Activated CD4-positive, alpha-beta T cell treated with anti-CD3 and anti-CD28 coated beads for 1 hour (primary cell): ENCODE measurements around the gene ITK.

Experiments
- DNase-seq: peaks from one replicate; pipeline ENCODE4 v3.0.0-alpha.2; 2020

ITK gene

GRCh38 chr5:157252711-157253465 lies 72.2 kb downstream of the ITK start:
- no peak for DNase-seq

DNA sequence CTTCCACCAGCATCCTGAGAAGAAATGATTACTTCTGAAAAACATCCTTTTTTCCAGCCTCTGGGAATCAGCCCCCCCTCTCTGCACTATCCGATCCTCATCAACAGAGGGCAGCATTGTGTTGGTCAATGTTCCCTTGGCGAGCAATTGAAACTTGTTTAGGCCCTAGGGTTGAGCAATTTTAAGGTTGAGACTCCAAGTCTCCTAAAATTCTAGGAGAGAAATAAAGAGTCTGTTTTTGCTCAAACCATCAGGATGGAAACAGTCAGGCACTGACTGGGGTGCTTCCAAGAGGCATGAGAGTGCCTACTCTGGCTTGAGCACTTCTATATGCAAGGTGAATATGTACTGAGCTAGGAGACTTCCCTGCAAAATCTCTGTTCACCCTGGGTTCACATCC lies 72.9 kb downstream of the ITK start:
- DNase-seq = no peak

DNA sequence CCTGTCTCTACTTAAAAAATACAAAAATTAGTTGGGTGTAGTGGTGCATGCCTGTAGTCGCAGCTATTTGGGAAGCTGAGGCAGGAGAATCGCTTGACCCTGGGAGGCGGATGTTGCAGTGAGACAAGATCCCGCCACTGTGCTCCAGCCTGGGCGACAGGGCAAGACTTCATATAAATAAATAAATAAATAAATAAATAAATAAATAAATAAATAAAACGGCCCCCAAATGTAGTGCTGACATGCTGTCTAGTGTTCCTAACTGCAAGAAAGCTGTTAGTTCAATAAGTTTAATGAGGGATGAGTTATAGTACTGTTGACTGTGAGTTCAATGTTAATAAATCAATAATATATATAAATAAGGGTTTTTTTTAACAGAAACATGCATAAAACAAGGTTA lies 77.8 kb downstream of the ITK start:
- DNase-seq = no peak

DNA sequence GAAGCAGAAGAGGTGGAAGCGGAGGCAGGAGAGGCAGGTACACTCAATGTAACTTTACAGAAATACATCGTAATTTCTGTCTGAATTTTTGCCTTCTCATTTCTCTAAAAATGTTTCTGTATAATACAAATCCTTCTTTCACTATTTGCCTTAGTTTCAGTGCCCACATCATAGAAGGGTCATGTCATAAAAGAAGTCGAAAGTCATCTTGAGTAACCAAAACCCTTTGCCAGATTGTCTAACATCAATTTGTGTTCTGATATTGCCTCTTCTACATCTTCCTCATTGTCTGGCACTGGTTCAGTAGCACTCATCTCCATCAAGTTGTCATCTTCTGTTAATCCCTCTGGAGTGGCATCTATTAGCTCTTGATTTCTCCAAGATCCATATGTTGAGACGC lies 79.1 kb downstream of the ITK start:
- no peak for DNase-seq

- DNase-seq = no peak
Observed at GRCh38 chr5:157263496-157264090, 83.0 kb downstream of the ITK start.

DNA sequence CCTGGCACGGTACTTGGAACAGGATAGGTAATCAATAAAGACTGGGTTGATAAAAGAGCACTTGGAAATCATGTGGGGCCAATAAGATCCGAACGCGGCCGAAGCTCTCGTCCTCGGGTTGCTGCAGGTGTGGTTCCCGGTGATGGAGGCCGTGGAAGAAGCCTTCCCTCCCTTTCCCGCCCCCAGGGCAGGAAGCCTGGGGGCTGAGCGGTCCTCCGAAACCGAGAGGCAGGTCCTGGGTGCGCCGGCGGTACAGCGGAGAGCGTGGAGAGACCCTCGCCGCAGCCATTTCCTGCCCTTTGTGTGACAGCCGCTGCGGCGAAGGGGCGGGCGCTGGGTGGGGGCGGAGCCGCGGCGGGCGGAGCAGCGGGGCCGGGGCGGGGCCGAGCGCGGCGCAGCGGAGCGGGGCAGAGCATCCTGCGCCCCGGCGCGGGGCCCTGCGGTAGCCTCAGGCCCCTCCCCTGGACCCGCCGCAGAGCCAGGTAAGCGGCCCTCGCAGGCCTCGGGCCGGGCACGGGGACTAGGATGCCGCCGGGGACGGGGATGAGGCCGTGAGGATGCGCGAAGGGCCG lies 85.2 kb downstream of the ITK start, which contains the start of gene CYFIP2:
CYFIP2 (plus strand) TSS at position 410 of the 572 bp plus-strand sequence. CDS start 19,239 bp downstream, outside the sequence.
- DNase-seq = peak; percentile 73

DNA sequence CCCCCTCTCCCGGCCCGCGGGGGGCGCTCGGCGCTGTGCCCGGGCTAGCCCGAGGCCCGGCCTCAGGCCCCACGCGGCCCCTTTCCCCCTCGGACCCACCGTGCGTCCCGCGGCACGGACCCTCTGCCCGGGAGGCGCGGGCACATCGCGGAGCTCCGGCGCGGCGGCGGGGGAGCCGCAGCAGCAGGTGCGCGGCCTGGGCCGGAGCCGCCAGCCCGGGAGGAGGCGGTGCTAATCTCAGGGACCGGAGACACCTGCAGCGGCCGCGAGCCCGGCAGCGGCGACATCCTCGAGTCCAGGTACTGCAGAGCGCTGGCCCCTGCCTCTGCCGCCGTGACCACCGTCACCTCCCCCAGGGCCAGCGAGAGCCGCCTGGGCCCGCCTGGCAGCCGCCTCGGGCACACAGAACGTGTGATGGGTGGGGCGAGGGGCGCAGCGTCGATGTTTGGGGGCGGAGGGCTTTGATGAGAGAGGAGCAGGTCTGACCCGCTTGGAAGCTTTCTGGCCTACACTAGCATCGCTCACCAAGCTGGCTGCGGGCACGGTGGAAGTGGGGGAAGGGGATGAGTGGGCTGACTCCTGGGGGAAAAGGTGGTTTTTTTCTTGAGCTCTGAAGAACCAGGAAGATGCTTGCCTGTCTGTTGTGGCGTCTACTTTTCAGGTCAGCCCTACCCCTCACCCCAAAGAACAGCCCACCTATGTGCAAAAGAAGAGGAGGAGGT lies 85.8 kb downstream of the ITK start:
- no peak for DNase-seq

DNA sequence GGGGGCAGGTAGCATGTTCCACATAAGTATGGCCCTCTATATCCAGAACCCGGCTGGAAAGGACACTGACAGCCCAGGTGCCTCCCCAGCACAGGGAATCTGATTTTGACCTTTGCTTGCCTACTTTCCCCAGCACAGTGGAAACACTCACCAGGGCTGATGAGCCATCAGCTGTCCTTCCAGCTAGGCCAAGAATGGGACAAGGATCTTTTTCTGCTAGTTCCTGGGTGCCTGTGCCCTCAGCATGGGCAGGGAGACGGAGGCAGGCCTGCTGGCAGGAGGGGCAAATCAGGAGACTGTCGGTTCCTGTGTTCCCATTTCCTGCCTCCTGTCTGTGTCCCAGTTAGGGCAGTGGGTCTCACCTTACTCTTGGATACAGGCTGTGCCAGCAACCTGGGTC lies 86.4 kb downstream of the ITK start:
- DNase-seq = no peak

GRCh38 chr5:157267761-157268480 lies 87.3 kb downstream of the ITK start:
- no peak for DNase-seq

DNA sequence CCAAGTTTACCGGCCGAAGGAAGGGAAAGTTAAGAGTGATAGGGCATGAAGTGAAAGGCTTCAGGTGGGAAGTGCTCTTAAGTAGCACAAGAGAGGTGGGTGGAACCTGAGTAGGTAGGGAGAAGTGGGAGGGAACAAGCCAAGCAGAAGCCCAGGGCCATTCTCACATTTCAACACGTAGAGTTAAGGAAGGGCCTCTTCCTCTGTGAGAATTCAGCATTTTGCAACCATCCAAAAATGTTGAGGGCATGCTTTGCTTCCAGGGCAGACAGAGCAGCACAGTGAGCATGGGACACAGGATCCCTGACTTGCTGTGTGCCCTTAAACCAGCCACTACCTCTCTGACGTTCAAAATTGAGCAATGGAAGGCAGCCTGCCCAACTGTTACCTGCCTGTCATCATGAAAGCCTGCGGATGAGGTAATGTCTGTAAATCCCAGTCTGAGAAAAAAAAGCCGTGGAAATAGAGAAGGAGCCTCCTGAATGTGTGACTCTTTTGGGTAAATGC lies 88.6 kb downstream of the ITK start:
- DNase-seq = no peak

DNA sequence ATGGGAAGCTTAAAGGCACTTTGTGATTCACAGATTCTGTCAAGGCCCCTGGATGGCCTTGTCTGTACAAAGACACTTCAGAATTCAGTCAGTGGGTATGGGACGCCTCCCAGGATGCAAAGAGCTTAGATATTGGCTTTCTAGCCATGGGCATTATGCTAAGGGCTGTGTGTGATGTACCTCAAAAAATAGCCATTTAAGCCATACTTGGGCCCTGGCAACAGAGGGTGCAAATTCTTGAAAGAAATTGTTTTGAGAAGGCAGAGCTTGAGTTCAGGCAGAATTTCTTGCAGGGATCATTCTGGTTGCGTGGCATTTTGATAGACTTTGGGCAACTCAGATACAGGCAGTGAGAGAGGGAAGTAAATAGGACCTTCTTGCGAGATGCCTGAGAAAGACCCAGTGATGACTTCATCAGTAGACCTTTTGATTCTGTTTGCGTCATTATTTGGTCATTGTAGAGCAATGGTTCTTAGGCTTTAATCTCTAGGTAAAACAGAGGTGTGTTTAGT lies 89.2 kb downstream of the ITK start:
- no peak for DNase-seq

DNA sequence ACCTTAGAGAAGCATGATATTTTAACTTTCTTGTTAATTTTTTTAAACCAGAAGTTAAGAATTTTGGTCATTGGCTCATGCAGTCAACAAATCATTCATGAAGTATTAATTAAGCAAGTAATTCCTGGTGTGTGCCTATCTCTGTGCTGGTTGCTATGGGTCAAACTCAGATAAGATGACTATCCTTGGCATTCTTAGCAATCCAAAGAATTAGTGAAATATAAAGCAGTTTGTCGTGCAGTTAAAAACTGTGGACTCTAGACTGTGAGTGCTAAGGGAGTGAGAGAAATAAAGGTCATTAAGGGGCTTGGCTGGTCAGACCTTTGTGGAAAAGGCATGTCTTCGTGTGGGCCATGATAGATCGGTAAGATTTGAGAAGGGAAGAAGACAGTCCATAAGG lies 90.1 kb downstream of the ITK start:
- DNase-seq = no peak

DNA sequence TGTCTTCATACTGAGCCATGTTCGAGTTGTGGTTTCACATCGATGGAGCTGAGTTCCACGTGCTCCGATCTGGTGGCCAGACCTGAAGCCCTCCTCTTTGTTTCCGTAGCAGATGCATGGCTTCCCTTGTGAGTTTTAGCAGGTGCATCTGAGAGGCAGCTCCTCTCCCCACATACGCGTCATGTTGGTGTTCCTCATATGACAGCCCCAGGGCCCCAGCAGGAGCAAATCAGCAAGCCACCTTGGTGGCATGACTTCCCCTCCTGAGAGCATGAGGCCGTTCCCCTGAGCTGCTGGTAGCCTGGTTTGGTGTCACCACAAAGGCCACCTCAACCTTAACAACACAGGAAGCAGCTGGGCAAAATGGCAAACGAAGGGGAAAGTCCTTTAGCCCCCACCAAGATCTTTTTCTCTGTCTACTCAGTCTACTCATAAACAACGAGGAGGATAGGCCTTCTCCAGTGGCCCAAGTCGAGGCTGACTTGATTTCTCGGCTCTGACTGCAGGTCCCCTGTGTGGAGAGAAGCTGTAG lies 91.2 kb downstream of the ITK start:
- DNase-seq = peak; percentile 70

- DNase-seq = no peak
Observed at GRCh38 chr5:157273131-157273556, 92.5 kb downstream of the ITK start.

- DNase-seq = no peak
Observed at GRCh38 chr5:157275403-157275802, 94.8 kb downstream of the ITK start.

DNA sequence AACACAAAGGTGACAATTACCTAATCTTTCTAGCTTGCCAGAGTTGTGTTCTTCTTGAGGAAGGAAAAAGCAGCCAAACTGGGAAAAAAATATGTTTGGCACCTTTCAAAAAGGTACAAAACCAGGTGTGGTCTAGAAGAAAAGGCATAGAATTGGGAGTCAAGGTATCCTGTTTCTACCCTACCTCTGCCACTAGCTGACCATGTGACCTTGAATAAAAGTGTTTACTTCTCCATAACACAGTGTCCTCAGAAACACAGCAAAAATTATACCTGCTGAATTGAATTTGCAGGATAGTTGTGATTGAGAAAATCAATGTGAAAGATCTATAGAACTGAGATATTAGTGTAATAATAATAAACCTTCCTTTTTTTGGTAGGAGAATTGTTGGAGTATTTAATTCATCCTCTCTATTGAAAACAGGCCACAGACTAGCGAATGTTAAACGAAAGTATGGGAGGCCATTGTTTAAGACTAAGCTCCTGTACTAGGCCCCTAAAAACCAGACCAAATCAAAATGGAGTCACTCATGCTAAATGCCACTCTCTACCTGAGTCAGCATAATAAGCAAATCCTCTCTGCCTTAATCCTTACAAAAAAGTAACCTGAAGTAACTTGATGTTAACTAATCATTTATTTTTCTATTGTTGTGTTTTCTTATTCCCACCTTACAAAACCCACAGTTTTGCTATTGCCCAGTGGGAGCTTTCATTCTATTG lies 97.8 kb downstream of the ITK start:
- no peak for DNase-seq

GRCh38 chr5:157279605-157280239 lies 99.1 kb downstream of the ITK start:
- no peak for DNase-seq

- no peak for DNase-seq
Observed at GRCh38 chr5:157280927-157281326, 100.3 kb downstream of the ITK start.

- no peak for DNase-seq
Observed at GRCh38 chr5:157282150-157282549, 101.5 kb downstream of the ITK start.

DNA sequence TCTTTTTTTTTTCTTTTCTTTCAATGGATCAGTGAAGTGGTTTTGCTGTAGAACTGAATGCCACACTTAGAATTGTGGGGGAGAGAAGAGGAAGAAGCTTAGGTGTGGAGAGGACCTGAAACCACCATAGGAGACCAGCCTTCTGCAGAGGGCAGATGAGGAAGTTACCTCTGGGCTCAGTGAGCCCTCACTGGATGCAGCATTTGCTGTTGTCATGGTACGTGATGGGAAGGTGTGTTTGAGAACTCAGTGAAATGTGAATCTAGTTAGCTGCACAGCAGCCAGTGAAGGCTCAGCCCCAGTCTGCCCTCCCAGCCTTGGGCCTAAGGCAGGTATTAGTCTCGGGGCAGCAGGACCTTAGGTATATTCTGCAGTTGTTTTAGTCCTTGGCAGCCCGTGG lies 102.8 kb downstream of the ITK start:
- no peak for DNase-seq
